HG02588 (cell line): Measurements from ENCODE around the gene ADGRG1.
"Not testable (repeated sequence)": the region's sequence is repeated elsewhere in the genome, so short reads cannot be mapped to it uniquely, and the experiment has no call there.

Experiments
- ATAC-seq: cut with Tn5 transposase; IDR thresholded peaks from one replicate; pipeline ENCODE4 v1.9.1; 2021; ENCODE audit warnings: mild to moderate bottlenecking, moderate library complexity; ENCODE audit not compliant: unreplicated experiment

Gene ADGRG1

GRCh38 chr16:57696240-57696639 lies 67.8 kb downstream of the ADGRG1 start:
- ATAC-seq: no peak

- no peak for ATAC-seq
These were observed 69.6 kb downstream of the ADGRG1 start for GRCh38 chr16:57697896-57698537.

DNA sequence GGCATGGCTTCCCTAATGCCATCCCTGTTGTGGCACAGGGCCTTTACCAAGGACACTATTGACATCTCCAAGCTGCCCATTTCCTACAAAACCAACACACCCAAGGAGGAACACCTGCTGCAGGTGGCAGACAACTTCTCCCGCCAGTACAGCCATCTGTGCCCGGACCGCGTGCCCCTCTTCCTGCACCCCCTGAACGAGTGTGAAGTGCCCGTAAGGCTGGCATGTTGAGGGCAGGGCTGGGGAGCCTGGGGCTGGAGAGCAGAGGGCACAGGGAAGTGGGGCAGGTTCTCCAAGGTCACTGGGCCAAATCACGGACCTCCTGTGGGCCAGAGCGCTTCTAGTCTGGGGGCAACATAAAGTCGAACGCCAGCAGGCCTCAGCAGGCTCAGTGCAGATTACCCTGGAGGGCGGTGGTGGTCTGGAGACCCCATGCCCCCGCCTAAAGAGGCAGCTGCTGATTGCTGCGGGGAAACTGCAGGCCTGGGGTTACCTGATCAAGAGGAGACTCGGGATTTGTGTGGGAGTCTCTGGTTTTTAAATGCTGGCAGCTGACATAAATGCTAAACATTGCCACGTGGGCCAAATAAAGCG lies 70.5 kb downstream of the ADGRG1 start:
- ATAC-seq: no peak

DNA sequence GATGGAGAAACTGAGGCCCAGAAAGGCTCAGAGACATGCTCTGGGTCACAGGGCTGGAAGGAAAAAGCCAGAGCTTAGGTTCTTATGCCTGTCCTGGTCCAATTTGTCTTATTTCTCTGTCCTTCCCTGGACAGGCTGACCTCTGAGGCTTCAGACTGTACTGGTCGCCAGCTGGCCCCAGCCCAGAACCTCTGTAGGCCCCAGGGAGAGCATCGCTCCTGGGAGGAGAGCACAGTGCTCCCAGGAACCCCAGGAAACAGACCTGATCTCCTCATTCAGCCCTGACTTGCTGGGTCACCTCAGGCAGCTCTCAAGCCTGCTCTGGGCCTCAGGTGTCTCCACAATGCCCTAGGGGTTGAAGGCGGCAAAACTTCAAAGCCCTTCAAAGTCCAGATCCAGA lies 71.1 kb downstream of the ADGRG1 start:
- no peak for ATAC-seq

DNA sequence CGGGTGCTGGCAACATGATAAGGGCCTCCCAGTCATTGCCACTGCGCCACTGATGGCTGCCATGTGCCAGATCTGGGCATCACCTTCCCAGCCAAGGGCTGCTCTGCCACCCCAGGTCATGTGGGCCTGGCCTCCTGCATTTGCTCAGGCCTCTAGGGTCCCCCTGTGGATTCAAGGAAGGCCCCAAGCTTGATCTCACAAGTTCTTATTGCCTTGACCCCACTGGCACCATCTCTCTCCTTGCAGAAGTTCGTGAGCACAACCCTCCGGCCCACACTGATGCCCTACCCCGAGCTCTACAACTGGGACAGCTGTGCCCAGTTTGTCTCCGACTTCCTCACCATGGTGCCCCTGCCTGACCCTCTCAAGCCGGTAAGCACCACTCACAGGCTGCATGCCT lies 71.5 kb downstream of the ADGRG1 start:
- no peak for ATAC-seq

- no peak for ATAC-seq
These were observed 72.5 kb downstream of the ADGRG1 start for GRCh38 chr16:57700781-57701551.

DNA sequence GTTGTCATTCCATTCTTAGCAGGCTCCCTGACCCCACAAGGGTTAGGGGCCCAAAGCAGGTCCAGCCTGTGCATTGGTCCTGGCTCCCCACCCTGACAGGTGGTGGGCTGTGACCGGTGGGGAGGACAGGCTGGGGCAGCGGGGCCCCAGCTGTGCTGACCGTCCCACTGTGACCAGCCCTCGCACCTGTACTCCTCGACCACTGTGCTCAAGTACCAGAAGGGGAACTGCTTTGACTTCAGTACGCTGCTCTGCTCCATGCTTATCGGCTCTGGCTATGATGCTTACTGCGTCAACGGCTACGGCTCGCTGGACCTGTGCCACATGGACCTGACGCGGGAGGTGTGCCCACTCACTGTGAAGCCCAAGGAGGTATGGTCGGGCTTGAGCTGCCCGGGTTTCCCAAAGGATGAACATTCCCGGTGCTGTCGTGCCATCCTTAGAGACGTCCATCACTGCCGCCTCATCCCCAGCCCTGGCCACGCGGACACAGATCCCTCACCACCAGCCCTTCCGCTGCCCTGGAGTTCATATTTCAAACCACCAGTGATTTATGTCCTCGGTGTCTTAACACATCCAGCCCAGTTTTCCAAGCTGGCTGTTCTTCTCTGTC lies 73.4 kb downstream of the ADGRG1 start:
- ATAC-seq: no peak

DNA sequence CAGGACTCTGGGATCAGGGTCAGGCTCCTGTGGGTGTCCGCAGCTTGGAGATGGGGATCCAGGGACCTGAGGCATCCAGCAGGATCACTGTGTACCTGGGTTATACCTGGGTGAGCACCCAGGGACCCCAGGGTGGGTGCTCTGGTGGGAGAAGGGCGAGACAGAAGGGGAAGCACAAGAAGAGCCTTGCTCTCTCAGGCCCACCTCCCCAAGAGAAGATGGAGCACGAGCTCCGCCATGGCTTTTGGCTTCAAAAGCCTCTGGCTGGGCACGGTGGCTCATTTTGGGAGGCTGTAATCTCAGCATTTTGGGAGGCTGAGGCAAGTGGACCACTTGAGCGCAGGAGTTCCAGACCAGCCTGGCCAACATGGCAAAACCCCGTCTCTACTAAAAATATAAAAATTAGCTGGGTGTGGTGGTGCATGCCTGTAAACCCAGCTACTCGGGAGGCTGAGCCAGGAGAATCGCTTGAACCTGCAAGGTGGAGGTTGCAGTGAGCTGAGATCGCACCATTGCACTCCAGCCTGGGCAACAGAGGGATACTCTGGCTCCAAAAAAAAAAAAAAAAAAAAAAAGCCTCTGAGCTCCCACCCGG lies 75.1 kb downstream of the ADGRG1 start:
- ATAC-seq: no peak

- ATAC-seq: no peak
These were observed 75.8 kb downstream of the ADGRG1 start for GRCh38 chr16:57704011-57704904.

- no peak for ATAC-seq
These were observed 76.7 kb downstream of the ADGRG1 start for GRCh38 chr16:57704905-57705852.

DNA sequence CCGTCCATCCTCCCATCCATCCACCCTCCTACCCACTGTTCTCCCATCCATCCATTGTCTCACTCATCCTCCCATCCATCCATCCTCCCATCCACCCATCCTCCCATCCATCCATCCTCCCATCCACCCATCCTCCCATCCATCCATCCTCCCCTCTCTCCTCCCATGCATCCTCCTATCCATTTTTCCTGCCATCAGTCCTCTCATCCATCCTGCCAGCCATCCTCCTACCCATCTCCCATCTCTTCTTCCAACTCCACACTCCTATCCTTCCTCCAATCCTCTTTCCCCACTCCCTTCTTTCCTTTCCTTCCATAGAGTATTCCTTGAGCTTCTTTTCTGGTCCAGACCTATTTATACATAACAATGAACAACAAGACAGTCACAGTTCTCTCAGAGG lies 78.3 kb downstream of the ADGRG1 start:
- no peak for ATAC-seq

GRCh38 chr16:57707331-57707730 lies 78.9 kb downstream of the ADGRG1 start:
- no peak for ATAC-seq

GRCh38 chr16:57708168-57708567 lies 79.7 kb downstream of the ADGRG1 start:
- no peak for ATAC-seq

DNA sequence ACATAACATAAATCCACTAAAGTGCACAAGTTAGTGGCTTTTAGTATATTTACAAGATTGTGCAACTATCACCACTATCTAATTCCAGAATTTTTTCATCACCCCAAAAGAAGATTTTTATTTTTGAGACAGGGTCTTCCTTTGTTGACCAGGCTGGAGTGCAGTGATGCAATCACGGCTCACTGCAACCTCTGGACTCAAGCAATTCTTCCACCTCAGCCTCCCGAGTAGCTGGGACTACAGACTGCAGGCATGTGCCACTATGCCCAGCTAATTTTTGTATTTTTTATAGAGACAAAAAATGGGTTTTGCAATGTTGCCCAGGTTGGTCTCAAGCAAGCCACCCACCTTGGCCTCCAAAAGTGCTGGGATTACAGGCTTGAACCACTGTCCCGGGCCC lies 81.2 kb downstream of the ADGRG1 start:
- ATAC-seq: no peak

- ATAC-seq: no peak
These were observed 82.9 kb downstream of the ADGRG1 start for GRCh38 chr16:57711346-57711745.

- no peak for ATAC-seq
These were observed 83.6 kb downstream of the ADGRG1 start for GRCh38 chr16:57711993-57712392.

DNA sequence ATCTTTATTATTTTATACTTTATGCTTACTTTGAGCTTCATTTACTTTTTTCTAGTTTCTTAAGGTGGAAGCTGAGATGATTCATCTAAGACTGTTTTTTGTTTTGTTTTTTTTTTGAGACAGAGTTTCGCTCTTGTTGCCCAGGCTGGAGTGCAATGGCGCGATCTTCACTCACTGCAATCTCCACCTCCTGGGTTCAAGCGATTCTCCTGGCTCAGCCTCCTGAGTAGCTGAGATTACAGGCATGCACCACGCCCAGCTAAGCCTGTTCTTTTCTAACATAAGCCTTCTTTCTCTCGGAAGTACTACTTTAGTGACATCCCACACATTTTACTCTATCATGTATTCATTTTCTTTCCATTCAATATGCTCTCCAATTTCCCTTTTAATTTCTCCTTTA lies 84.1 kb downstream of the ADGRG1 start:
- ATAC-seq: not testable (repeated sequence)

DNA sequence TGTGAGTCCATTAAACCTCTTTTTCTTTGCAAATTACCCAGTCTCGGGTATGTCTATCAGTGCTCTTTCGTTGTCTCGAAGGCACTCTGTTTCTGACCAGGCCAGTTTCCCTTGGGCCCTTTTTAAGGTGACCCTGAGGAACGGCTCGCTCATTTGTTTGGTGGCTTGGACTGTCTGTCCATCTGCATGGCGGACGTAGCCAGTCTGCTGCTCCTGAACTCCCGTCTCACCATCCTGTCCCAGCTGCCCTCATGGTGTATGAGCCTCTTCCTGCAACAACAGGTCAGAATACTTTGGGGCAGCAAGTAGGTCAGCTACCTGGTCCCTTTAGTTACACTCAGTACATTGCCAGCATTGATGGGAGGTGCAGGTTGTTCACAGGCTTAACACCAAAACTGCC lies 85.2 kb downstream of the ADGRG1 start:
- ATAC-seq: no peak

- ATAC-seq: no peak
These were observed 85.6 kb downstream of the ADGRG1 start for GRCh38 chr16:57714047-57714446.
